GM19238 (cell line): ENCODE data around the gene VAC14.
"Not testable (repeated sequence)": the region's sequence is repeated elsewhere in the genome, so short reads cannot be mapped to it uniquely, and the experiment has no call there.

ENCODE experiments used
- DNase-seq: peaks from one replicate; pipeline ENCODE4 v3.0.0; 2011; ENCODE audit warnings: low spot score; ENCODE audit not compliant: insufficient read length

Gene VAC14

GRCh38 chr16:70647441-70648359 is 153.3 kb downstream of the VAC14 start:
- no peak for DNase-seq

- DNase-seq: no peak
These were observed 154.4 kb downstream of the VAC14 start, which contains the start of gene IL34 for GRCh38 chr16:70646260-70647241. IL34 (plus strand) TSS chr16:70646559; CDS start chr16:70646948, 389 bp downstream.

GRCh38 chr16:70644763-70645597 is 156.0 kb downstream of the VAC14 start:
- DNase-seq: no peak

- DNase-seq: not testable (repeated sequence)
These were observed 157.7 kb downstream of the VAC14 start for GRCh38 chr16:70643264-70643663.

- DNase-seq: no peak
These were observed 158.3 kb downstream of the VAC14 start for GRCh38 chr16:70642633-70643032.

GRCh38 chr16:70638814-70639792 is 161.9 kb downstream of the VAC14 start:
- no peak for DNase-seq
